ENCODE data around the gene CFAP77.
A peak's percentile ranks its signal among the peaks of the same experiment; 100 is the strongest.

CFAP77 gene

GRCh38 chr9:132597073-132597775 lies 187.2 kb downstream of the CFAP77 start:
- DNase-seq (ENCODE audit: low spot score), result no peak

- no peak for DNase-seq (ENCODE audit: low spot score)
These were observed 190.4 kb downstream of the CFAP77 start for GRCh38 chr9:132600326-132600984.

- no peak for DNase-seq (ENCODE audit: low spot score)
These were observed 192.2 kb downstream of the CFAP77 start for GRCh38 chr9:132602207-132602606.

GRCh38 chr9:132605387-132605786 lies 195.4 kb downstream of the CFAP77 start:
- DNase-seq (ENCODE audit: low spot score), result no peak

- DNase-seq (ENCODE audit: low spot score), result no peak
These were observed 196.1 kb downstream of the CFAP77 start for GRCh38 chr9:132606066-132606465.

- DNase-seq (ENCODE audit: low spot score), result no peak
These were observed 199.2 kb downstream of the CFAP77 start for GRCh38 chr9:132609184-132609583.

GRCh38 chr9:132609829-132610228 lies 199.8 kb downstream of the CFAP77 start:
- DNase-seq (ENCODE audit: low spot score), result peak; percentile 92

GRCh38 chr9:132610661-132611060 lies 200.7 kb downstream of the CFAP77 start:
- DNase-seq (ENCODE audit: low spot score), result no peak

GRCh38 chr9:132614324-132614723 lies 204.3 kb downstream of the CFAP77 start:
- DNase-seq (ENCODE audit: low spot score), result no peak

GRCh38 chr9:132615774-132616173 lies 205.8 kb downstream of the CFAP77 start:
- DNase-seq (ENCODE audit: low spot score), result no peak

- DNase-seq (ENCODE audit: low spot score), result no peak
These were observed 206.7 kb downstream of the CFAP77 start for GRCh38 chr9:132616725-132617124.

GRCh38 chr9:132622159-132622558 lies 212.1 kb downstream of the CFAP77 start:
- peak; percentile 8 for DNase-seq (ENCODE audit: low spot score)
